ENCODE measurements around the gene TMEM270.

DNA sequence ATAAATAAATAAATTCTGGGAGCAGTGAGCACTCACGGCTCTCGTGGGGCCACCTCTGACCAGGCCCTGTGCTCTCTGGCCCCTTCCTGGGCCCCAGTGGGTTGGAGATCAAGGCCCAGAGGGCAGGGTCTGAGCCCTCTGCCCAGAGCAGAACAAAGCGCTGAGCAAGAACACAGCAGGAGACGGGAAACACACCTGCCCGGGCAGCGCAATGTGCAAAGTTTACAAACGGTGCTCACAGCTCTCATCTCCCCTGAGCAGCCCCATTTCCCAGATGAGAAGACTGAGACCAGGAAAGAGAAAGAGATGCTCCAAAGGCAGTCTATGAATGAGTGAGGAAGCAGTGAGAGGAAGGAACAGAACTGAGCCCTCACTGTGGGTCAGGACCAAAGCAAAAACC is 21.7 kb upstream of the TMEM270 start:
- no peak for TF ChIP-seq POLR2A (IDR thresholded peaks at IDR 0.05)
- TF ChIP-seq, protein P1, sequence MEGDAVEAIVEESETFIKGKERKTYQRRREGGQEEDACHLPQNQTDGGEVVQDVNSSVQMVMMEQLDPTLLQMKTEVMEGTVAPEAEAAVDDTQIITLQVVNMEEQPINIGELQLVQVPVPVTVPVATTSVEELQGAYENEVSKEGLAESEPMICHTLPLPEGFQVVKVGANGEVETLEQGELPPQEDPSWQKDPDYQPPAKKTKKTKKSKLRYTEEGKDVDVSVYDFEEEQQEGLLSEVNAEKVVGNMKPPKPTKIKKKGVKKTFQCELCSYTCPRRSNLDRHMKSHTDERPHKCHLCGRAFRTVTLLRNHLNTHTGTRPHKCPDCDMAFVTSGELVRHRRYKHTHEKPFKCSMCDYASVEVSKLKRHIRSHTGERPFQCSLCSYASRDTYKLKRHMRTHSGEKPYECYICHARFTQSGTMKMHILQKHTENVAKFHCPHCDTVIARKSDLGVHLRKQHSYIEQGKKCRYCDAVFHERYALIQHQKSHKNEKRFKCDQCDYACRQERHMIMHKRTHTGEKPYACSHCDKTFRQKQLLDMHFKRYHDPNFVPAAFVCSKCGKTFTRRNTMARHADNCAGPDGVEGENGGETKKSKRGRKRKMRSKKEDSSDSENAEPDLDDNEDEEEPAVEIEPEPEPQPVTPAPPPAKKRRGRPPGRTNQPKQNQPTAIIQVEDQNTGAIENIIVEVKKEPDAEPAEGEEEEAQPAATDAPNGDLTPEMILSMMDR (IDR thresholded peaks at IDR 0.05), result no peak
- no peak for TF ChIP-seq POLR2AphosphoS5 (IDR thresholded peaks at IDR 0.05)

Data from sigmoid colon (tissue), 4 donors.